Keratinocyte (primary cell): ENCODE results near the gene APEH. TPM values are rescaled to one million over a fixed set of nuclear protein-coding genes. Genes with fewer than 3 reads are reported as not detected.
A peak's percentile ranks its signal among the peaks of the same experiment; 100 is the strongest.

Source experiments
- DNase-seq: peaks from one replicate; pipeline ENCODE4 v3.0.0-alpha.2; 2011; ENCODE audit warnings: low read depth, missing footprints, low spot score
- FAIRE-seq: peaks from 2 replicates; lab custom pipeline; 2011; peaks lifted over from hg19 to GRCh38; lab: Jason Lieb, UNC
- H2AFZ ChIP-seq: 2 replicates; pipeline ENCODE4 v1.6.0; 2012; ENCODE audit warnings: low read length, control low read depth, inconsistent platforms; ENCODE audit not compliant: control insufficient read depth
- H3K27ac ChIP-seq: 2 replicates; pipeline ENCODE4 v1.5.1; 2011; ENCODE audit warnings: low read length; ENCODE audit not compliant: control insufficient read depth, insufficient read depth
- H3K27me3 ChIP-seq: 3 replicates; pipeline ENCODE4 v1.6.0; 2011; ENCODE audit warnings: low read length; ENCODE audit not compliant: control insufficient read depth, insufficient read depth; ENCODE audit errors: extremely low read depth
- H3K36me3 ChIP-seq, 2 experiments: 2 replicates in 1 of 2; 3 replicates in 1 of 2; pipeline ENCODE4 v1.5.1; 2011; ENCODE audit warnings: low read length in 2 of 2, mild to moderate bottlenecking in 1 of 2; ENCODE audit not compliant: control insufficient read depth in 2 of 2, insufficient read depth in 2 of 2; ENCODE audit errors: extremely low read depth in 1 of 2
- H3K4me1 ChIP-seq: 3 replicates; pipeline ENCODE4 v1.5.1; 2011; ENCODE audit warnings: low read length; ENCODE audit not compliant: control insufficient read depth, insufficient read depth; ENCODE audit errors: extremely low read depth
- H3K4me2 ChIP-seq: 3 replicates; pipeline ENCODE4 v1.6.0; 2011; ENCODE audit warnings: low read depth, low read length; ENCODE audit not compliant: control insufficient read depth, insufficient read depth; ENCODE audit errors: extremely low read depth
- H3K4me3 ChIP-seq, 3 experiments: fragments of 200-600 bp in 1 of 3; sonication (generic) in 1 of 3; 2 replicates in 2 of 3; 3 replicates in 1 of 3; pipeline ENCODE4 v1.5.1; 2011 to 2016; ENCODE audit warnings: low read length in 3 of 3, mild to moderate bottlenecking in 3 of 3, control low read depth in 2 of 3, inconsistent platforms in 1 of 3, low read depth in 1 of 3, mixed read lengths in 1 of 3, mixed run types in 1 of 3, moderate library complexity in 1 of 3; ENCODE audit not compliant: control insufficient read depth in 2 of 3, insufficient read depth in 2 of 3; ENCODE audit errors: extremely low read depth in 1 of 3
- H3K79me2 ChIP-seq: 2 replicates; pipeline ENCODE4 v1.6.0; 2012; ENCODE audit warnings: low read length; ENCODE audit not compliant: control insufficient read depth, insufficient read depth
- H3K9ac ChIP-seq: 3 replicates; pipeline ENCODE4 v1.6.0; 2011; ENCODE audit warnings: low read length; ENCODE audit not compliant: control insufficient read depth, insufficient read depth; ENCODE audit errors: extremely low read depth
- H3K9me1 ChIP-seq: 3 replicates; pipeline ENCODE4 v1.6.0; 2011; ENCODE audit warnings: low read length; ENCODE audit not compliant: control insufficient read depth, insufficient read depth; ENCODE audit errors: extremely low read depth
- H3K9me3 ChIP-seq: 2 replicates; pipeline ENCODE4 v1.5.1; 2012; ENCODE audit warnings: low read depth, low read length; ENCODE audit not compliant: control insufficient read depth
- H4K20me1 ChIP-seq: 3 replicates; pipeline ENCODE4 v1.6.0; 2011; ENCODE audit warnings: low read length; ENCODE audit not compliant: control insufficient read depth, insufficient read depth; ENCODE audit errors: extremely low read depth
- EZH2 ChIP-seq: IDR thresholded peaks from one replicate; pipeline ENCODE4 v1.6.1; 2012; ENCODE audit warnings: inconsistent platforms, mild to moderate bottlenecking, low read length, moderate library complexity
- dilution Hi-C: fragments of 300-500 bp; cut with MboI; formaldehyde crosslinking; loops from one replicate; pipeline ENCODE4 v1.7.0; 2020; ENCODE audit warnings: low sequenced_read_pairs; ENCODE audit not compliant: extremely low pct_ligation_motif_present
- polyA plus RNA-seq, 5 experiments: library from polyadenylated mRNA; depleted of rRNA in 3 of 5; stranded (reverse) in 3 of 5; stranded (forward) in 1 of 5; unstranded in 1 of 5; fragments of >200 nt; gene quantifications; 1 replicate in 1 of 5; 2 replicates in 3 of 5; 3 replicates in 1 of 5; pipeline versions ENCODE4 v1.2.1 to v1.2.3, GENCODE V29; 2011 to 2012; ENCODE audit warnings: missing spikeins in 2 of 5, low read depth in 1 of 5, low replicate concordance in 1 of 5
- TF ChIP-seq, protein P1 (sequence below), 3 experiments: IDR thresholded peaks in 1 of 3; conservative IDR thresholded peaks in 1 of 3; optimal IDR thresholded peaks in 1 of 3; 2 replicates in 2 of 3; 3 replicates in 1 of 3; pipeline versions ENCODE3 to v1.5.1; 2011; ENCODE audit warnings: low read length in 3 of 3, mild to moderate bottlenecking in 3 of 3, moderate library complexity in 2 of 3, control low read depth in 1 of 3, inconsistent platforms in 1 of 3; ENCODE audit not compliant: insufficient read depth in 2 of 3; ENCODE audit errors: extremely low read depth in 1 of 3

Gene APEH
- polyA plus RNA-seq, 1 donor (not counting 4 experiments of a cell fraction or from before 2014, with no cell fraction given), result 106 TPM

DNA sequence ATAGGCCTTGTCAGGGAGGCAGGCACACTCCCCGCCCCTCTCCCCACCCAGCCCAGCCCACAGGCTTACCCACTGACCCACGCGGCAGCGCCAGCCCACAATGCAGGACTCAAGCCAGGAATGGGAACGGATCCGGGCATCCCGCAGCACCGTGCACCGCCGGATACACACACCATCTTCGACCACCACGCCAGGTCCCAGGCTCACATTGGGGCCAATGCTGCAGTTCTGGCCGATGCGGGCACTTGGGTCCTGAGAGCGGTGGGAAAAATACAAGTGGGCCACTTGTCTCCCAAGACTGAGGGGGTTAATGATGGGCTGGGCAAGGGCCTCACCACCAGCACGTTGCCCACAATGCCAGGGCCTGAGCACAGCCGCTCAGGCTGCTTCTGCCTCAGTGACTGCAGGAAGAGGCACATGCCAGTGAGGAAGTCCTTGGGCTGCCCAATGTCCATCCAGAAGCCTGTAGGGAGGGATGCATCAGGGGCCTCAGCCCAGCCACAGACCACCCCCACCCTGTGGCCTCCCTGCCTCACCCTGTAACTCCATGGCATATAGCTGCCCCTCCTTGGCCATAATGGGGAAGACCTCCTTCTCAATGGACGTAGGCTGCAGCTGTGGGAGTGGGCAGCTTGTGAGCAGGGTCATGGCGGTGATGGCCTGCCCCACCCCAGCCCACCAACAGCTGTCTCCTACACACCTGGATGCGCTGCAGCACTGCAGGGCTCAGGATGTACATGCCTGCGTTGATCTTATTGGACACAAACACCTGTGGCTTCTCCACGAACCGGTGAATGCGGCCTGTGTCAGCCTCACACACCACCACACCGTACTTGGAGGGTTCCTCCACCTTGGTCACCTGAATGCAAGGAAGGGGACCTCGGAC lies 48.0 kb downstream of the APEH start:
- DNase-seq, result no peak
- Histone ChIP-seq H4K20me1 (peaks cover 14% of the 10 kb centered on the region), H3K9me1 (no peaks in the 10 kb centered on the region), H3K9me3 (no peaks in the 10 kb centered on the region), H3K4me3 (peak overlapping the region in 1 of 3 experiments; percentile 94), H3K27ac (no peak overlapping the region), H3K4me1 (peaks cover 28% of the 10 kb centered on the region), H2AFZ (no peak overlapping the region), H3K79me2 (peaks cover 17% of the 10 kb centered on the region), H3K36me3 (peaks cover 15 to 26% of the 10 kb centered on the region in 2 experiments), H3K27me3 (no peaks in the 10 kb centered on the region), H3K4me2 (peak overlapping the region; percentile 80), H3K9ac (peak overlapping the region; percentile 99)
- dilution Hi-C loops, result no loop called here
- no peak for FAIRE-seq
- TF ChIP-seq, protein P1, sequence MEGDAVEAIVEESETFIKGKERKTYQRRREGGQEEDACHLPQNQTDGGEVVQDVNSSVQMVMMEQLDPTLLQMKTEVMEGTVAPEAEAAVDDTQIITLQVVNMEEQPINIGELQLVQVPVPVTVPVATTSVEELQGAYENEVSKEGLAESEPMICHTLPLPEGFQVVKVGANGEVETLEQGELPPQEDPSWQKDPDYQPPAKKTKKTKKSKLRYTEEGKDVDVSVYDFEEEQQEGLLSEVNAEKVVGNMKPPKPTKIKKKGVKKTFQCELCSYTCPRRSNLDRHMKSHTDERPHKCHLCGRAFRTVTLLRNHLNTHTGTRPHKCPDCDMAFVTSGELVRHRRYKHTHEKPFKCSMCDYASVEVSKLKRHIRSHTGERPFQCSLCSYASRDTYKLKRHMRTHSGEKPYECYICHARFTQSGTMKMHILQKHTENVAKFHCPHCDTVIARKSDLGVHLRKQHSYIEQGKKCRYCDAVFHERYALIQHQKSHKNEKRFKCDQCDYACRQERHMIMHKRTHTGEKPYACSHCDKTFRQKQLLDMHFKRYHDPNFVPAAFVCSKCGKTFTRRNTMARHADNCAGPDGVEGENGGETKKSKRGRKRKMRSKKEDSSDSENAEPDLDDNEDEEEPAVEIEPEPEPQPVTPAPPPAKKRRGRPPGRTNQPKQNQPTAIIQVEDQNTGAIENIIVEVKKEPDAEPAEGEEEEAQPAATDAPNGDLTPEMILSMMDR (optimal IDR thresholded peaks at IDR 0.05 in 1 of 3, IDR thresholded peaks at IDR 0.05 in 1 of 3, conservative IDR thresholded peaks at IDR 0.05 in 1 of 3; ENCODE audit: extremely low read depth in 1 of 3, insufficient read depth in 2 of 3, low read length in 3 of 3), result no peak
- TF ChIP-seq EZH2, result no peak

DNA sequence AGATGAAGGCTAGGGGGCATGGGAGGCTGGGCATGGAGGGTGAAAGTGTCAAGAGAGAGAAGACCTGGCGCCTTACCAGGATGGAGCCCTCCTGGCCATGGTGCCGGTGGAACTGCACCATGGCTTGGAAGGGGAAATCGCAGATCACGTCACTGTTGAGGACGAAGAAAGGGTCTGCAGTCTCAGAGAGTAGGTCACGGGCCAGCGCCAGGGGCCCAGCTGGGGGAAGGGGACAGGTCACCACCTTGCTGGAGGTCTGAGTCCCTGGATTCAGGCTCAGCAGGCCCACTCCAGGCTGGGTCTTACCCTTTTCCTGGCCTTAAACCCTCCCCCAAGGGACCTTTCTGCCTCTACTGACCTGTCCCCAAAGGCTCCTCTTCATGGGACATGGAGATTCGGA lies 48.7 kb downstream of the APEH start:
- DNase-seq (no peak), FAIRE-seq (no peak)
- H3K27ac ChIP-seq, result peak overlapping the region; percentile 96
- TF ChIP-seq, protein P1 (optimal IDR thresholded peaks at IDR 0.05 in 1 of 3, IDR thresholded peaks at IDR 0.05 in 1 of 3, conservative IDR thresholded peaks at IDR 0.05 in 1 of 3; ENCODE audit: extremely low read depth in 1 of 3, insufficient read depth in 2 of 3, low read length in 3 of 3), result no peak
- TF ChIP-seq EZH2, result no peak
- peaks cover 14% of the 10 kb centered on the region for H4K20me1 ChIP-seq
- H3K27me3 ChIP-seq, result no peaks in the 10 kb centered on the region
- dilution Hi-C loops, result no loop called here
- no peaks in the 10 kb centered on the region for H3K9me3 ChIP-seq
- no peaks in the 10 kb centered on the region for H3K9me1 ChIP-seq
- peak overlapping the region; percentile 94 to 99 (median 96) for H3K4me3 ChIP-seq
- H3K79me2 ChIP-seq, result peaks cover 17% of the 10 kb centered on the region
- H3K4me2 ChIP-seq, result peak overlapping the region; percentile 80
- H3K4me1 ChIP-seq, result peaks cover 27% of the 10 kb centered on the region
- peaks cover 19 to 29% of the 10 kb centered on the region in 2 experiments for H3K36me3 ChIP-seq
- H2AFZ ChIP-seq, result no peak overlapping the region
- H3K9ac ChIP-seq, result peak overlapping the region; percentile 99
